Measurements from ENCODE around the gene FGFR1OP2.

FGFR1OP2 gene

GRCh38 chr12:26995706-26996105 lies 57.4 kb downstream of the FGFR1OP2 start:
- Histone ChIP-seq H3K9me3 (ENCODE audit: control insufficient read depth in 2 of 2, low read length in 2 of 2) (no peaks in the 10 kb centered on the region), H3K4me3 (ENCODE audit: low read length in 2 of 2) (no peak overlapping the region), H3K27ac (ENCODE audit: low read depth in 2 of 2, low read length in 2 of 2) (no peak overlapping the region), H3K4me1 (ENCODE audit: control insufficient read depth in 2 of 2, insufficient read depth in 2 of 2, low read length in 2 of 2) (no peaks in the 10 kb centered on the region), H3K27me3 (ENCODE audit: control insufficient read depth in 2 of 2, insufficient read depth in 2 of 2, low read length in 2 of 2) (no peaks in the 10 kb centered on the region), H3K9ac (ENCODE audit: low read depth in 1 of 2, low read length in 2 of 2) (no peak overlapping the region), H3K36me3 (ENCODE audit: control insufficient read depth in 2 of 2, insufficient read depth in 2 of 2, low read length in 2 of 2) (peaks cover 23 to 32% of the 10 kb centered on the region in 2 donors)

DNA sequence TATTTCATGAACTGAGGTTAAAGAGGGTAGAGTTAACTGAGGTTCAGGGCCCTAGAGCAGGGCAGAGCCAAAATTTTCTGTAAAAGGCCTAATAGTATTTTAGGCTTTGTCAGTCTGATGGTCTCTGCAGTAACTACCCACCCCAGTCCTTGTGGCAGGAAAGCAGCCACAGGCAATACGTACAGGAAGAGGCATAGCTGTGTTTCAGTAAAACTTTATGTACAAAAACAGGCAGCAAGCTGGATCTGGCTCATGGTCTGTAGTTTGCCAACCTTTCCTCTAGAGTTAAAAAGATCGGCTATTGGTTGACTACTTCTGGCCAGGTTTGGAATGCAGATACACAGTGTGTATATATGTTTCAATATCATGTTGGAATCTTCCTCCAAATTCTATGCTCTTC lies 58.7 kb downstream of the FGFR1OP2 start:
- Histone ChIP-seq H3K9me3 (ENCODE audit: control insufficient read depth in 2 of 2, low read length in 2 of 2) (no peaks in the 10 kb centered on the region), H3K27ac (ENCODE audit: low read depth in 2 of 2, low read length in 2 of 2) (no peak overlapping the region), H3K27me3 (ENCODE audit: control insufficient read depth in 2 of 2, insufficient read depth in 2 of 2, low read length in 2 of 2) (no peaks in the 10 kb centered on the region), H3K36me3 (ENCODE audit: control insufficient read depth in 2 of 2, insufficient read depth in 2 of 2, low read length in 2 of 2) (peaks cover 23 to 32% of the 10 kb centered on the region in 2 donors), H3K4me1 (ENCODE audit: control insufficient read depth in 2 of 2, insufficient read depth in 2 of 2, low read length in 2 of 2) (no peaks in the 10 kb centered on the region), H3K4me3 (ENCODE audit: low read length in 2 of 2) (no peak overlapping the region), H3K9ac (ENCODE audit: low read depth in 1 of 2, low read length in 2 of 2) (no peak overlapping the region)

- Histone ChIP-seq H3K9ac (ENCODE audit: low read depth in 1 of 2, low read length in 2 of 2) (no peak overlapping the region), H3K9me3 (ENCODE audit: control insufficient read depth in 2 of 2, low read length in 2 of 2) (no peaks in the 10 kb centered on the region), H3K36me3 (ENCODE audit: control insufficient read depth in 2 of 2, insufficient read depth in 2 of 2, low read length in 2 of 2) (peaks cover 8 to 12% of the 10 kb centered on the region in 2 donors), H3K27me3 (ENCODE audit: control insufficient read depth in 2 of 2, insufficient read depth in 2 of 2, low read length in 2 of 2) (no peaks in the 10 kb centered on the region), H3K4me1 (ENCODE audit: control insufficient read depth in 2 of 2, insufficient read depth in 2 of 2, low read length in 2 of 2) (no peaks in the 10 kb centered on the region), H3K27ac (ENCODE audit: low read depth in 2 of 2, low read length in 2 of 2) (no peak overlapping the region), H3K4me3 (ENCODE audit: low read length in 2 of 2) (no peak overlapping the region)
Measured at GRCh38 chr12:27000961-27001360, 62.7 kb downstream of the FGFR1OP2 start.

DNA sequence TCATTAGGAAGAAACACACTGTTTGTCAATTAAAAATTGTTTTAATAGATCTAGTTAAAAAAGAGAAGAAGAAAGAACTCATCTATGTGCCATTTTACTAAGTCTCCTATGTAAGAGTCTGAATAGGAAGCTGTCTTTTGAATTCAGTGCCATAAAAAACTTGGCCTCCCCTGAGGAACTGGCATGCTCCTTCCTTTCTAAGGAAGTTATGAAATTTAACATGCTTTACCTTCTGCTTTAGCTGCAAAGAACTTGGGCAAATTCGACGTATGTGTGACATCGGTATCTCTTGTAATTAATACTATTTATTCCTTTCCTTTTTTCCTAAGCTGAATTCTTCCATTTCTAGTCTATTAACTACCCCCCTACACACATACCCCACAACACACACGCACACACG lies 63.4 kb downstream of the FGFR1OP2 start:
- H3K9me3 ChIP-seq (ENCODE audit: control insufficient read depth in 2 of 2, low read length in 2 of 2) = no peaks in the 10 kb centered on the region
- H3K4me3 ChIP-seq (ENCODE audit: low read length in 2 of 2) = no peak overlapping the region
- no peak overlapping the region for H3K27ac ChIP-seq (ENCODE audit: low read depth in 2 of 2, low read length in 2 of 2)
- no peaks in the 10 kb centered on the region for H3K27me3 ChIP-seq (ENCODE audit: control insufficient read depth in 2 of 2, insufficient read depth in 2 of 2, low read length in 2 of 2)
- peaks cover 6 to 8% of the 10 kb centered on the region in 2 donors for H3K36me3 ChIP-seq (ENCODE audit: control insufficient read depth in 2 of 2, insufficient read depth in 2 of 2, low read length in 2 of 2)
- no peaks in the 10 kb centered on the region for H3K4me1 ChIP-seq (ENCODE audit: control insufficient read depth in 2 of 2, insufficient read depth in 2 of 2, low read length in 2 of 2)
- no peak overlapping the region for H3K9ac ChIP-seq (ENCODE audit: low read depth in 1 of 2, low read length in 2 of 2)

DNA sequence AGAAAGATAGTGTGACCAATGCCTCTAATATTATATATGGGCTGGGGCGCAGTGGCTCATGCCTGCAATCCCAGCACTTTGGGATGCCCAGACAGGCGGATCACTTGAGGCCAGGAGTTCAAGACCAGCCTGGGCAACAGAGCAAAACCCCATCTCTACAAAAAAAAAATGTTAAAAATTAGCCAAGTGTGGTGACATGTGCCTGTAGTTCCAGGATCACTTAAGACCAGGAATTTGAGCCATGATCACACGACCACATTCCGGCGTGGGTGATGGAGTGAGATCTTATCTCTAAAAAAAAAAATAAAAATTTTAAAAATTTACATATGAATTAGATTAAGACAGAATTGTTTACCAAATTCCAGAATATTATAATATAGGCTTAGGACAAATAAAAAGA lies 63.9 kb downstream of the FGFR1OP2 start:
- H3K36me3 ChIP-seq (ENCODE audit: control insufficient read depth in 2 of 2, insufficient read depth in 2 of 2, low read length in 2 of 2) = peaks cover 6 to 8% of the 10 kb centered on the region in 2 donors
- H3K27me3 ChIP-seq (ENCODE audit: control insufficient read depth in 2 of 2, insufficient read depth in 2 of 2, low read length in 2 of 2) = no peaks in the 10 kb centered on the region
- H3K4me1 ChIP-seq (ENCODE audit: control insufficient read depth in 2 of 2, insufficient read depth in 2 of 2, low read length in 2 of 2) = no peaks in the 10 kb centered on the region
- no peak overlapping the region for H3K27ac ChIP-seq (ENCODE audit: low read depth in 2 of 2, low read length in 2 of 2)
- H3K9ac ChIP-seq (ENCODE audit: low read depth in 1 of 2, low read length in 2 of 2) = no peak overlapping the region
- H3K9me3 ChIP-seq (ENCODE audit: control insufficient read depth in 2 of 2, low read length in 2 of 2) = no peaks in the 10 kb centered on the region
- no peak overlapping the region for H3K4me3 ChIP-seq (ENCODE audit: low read length in 2 of 2)

GRCh38 chr12:27003421-27004381 lies 65.4 kb downstream of the FGFR1OP2 start:
- H3K36me3 ChIP-seq (ENCODE audit: control insufficient read depth in 2 of 2, insufficient read depth in 2 of 2, low read length in 2 of 2) = peaks cover 2 to 6% of the 10 kb centered on the region in 2 donors
- H3K27me3 ChIP-seq (ENCODE audit: control insufficient read depth in 2 of 2, insufficient read depth in 2 of 2, low read length in 2 of 2) = no peaks in the 10 kb centered on the region
- no peak overlapping the region for H3K4me3 ChIP-seq (ENCODE audit: low read length in 2 of 2)
- H3K9me3 ChIP-seq (ENCODE audit: control insufficient read depth in 2 of 2, low read length in 2 of 2) = no peaks in the 10 kb centered on the region
- no peaks in the 10 kb centered on the region for H3K4me1 ChIP-seq (ENCODE audit: control insufficient read depth in 2 of 2, insufficient read depth in 2 of 2, low read length in 2 of 2)
- H3K27ac ChIP-seq (ENCODE audit: low read depth in 2 of 2, low read length in 2 of 2) = no peak overlapping the region
- H3K9ac ChIP-seq (ENCODE audit: low read depth in 1 of 2, low read length in 2 of 2) = no peak overlapping the region

DNA sequence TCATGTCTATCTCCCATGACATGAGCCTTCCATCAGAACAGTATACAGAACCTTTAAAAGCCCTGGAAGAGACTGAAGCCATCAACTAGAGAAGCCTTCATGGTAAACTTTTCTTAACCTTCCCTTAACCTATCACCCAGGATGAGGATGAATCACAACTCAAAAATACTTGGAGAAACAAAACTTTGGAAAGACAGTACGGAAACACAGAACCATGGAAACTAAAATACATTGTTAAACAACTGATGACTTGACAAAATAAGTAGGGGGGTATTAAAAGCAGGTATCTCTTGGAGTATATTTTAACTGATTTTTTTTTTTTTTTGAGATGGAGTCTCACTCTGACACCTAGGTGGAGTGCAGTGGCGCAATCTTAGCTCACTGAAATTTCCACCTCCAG lies 67.2 kb downstream of the FGFR1OP2 start:
- no peaks in the 10 kb centered on the region for H3K27me3 ChIP-seq (ENCODE audit: control insufficient read depth in 2 of 2, insufficient read depth in 2 of 2, low read length in 2 of 2)
- no peak overlapping the region for H3K27ac ChIP-seq (ENCODE audit: low read depth in 2 of 2, low read length in 2 of 2)
- H3K9me3 ChIP-seq (ENCODE audit: control insufficient read depth in 2 of 2, low read length in 2 of 2) = no peaks in the 10 kb centered on the region
- H3K4me3 ChIP-seq (ENCODE audit: low read length in 2 of 2) = no peak overlapping the region
- no peak overlapping the region for H3K9ac ChIP-seq (ENCODE audit: low read depth in 1 of 2, low read length in 2 of 2)
- no peaks in the 10 kb centered on the region for H3K36me3 ChIP-seq (ENCODE audit: control insufficient read depth in 2 of 2, insufficient read depth in 2 of 2, low read length in 2 of 2)
- no peaks in the 10 kb centered on the region for H3K4me1 ChIP-seq (ENCODE audit: control insufficient read depth in 2 of 2, insufficient read depth in 2 of 2, low read length in 2 of 2)

- Histone ChIP-seq H3K9ac (ENCODE audit: low read depth in 1 of 2, low read length in 2 of 2) (no peak overlapping the region), H3K4me1 (ENCODE audit: control insufficient read depth in 2 of 2, insufficient read depth in 2 of 2, low read length in 2 of 2) (no peaks in the 10 kb centered on the region), H3K27ac (ENCODE audit: low read depth in 2 of 2, low read length in 2 of 2) (no peak overlapping the region), H3K9me3 (ENCODE audit: control insufficient read depth in 2 of 2, low read length in 2 of 2) (no peaks in the 10 kb centered on the region), H3K4me3 (ENCODE audit: low read length in 2 of 2) (no peak overlapping the region), H3K36me3 (ENCODE audit: control insufficient read depth in 2 of 2, insufficient read depth in 2 of 2, low read length in 2 of 2) (no peaks in the 10 kb centered on the region), H3K27me3 (ENCODE audit: control insufficient read depth in 2 of 2, insufficient read depth in 2 of 2, low read length in 2 of 2) (no peaks in the 10 kb centered on the region)
Measured at GRCh38 chr12:27006797-27007467, 68.7 kb downstream of the FGFR1OP2 start.

DNA sequence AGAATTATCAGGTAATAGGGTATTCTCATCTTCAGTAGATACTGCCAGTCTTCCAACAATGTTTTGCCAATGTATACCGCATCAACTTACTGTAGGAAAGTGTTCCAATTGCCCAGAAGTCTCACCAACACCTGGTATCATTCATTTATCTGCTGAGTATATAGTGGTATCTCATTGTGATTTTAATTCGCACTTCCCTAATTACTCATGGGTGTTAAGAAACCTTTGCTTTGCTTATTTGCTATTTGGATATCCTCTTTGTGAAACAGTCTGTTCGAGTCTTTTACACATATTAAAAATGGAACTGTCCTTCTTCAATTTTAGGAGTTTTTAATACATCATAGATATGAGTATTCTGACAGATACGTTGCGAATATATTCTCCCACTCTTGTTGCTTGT lies 69.8 kb downstream of the FGFR1OP2 start:
- Histone ChIP-seq H3K36me3 (ENCODE audit: control insufficient read depth in 2 of 2, insufficient read depth in 2 of 2, low read length in 2 of 2) (no peaks in the 10 kb centered on the region), H3K9ac (ENCODE audit: low read depth in 1 of 2, low read length in 2 of 2) (no peak overlapping the region), H3K4me3 (ENCODE audit: low read length in 2 of 2) (no peak overlapping the region), H3K27me3 (ENCODE audit: control insufficient read depth in 2 of 2, insufficient read depth in 2 of 2, low read length in 2 of 2) (no peaks in the 10 kb centered on the region), H3K4me1 (ENCODE audit: control insufficient read depth in 2 of 2, insufficient read depth in 2 of 2, low read length in 2 of 2) (peaks cover 2 to 4% of the 10 kb centered on the region in 2 donors), H3K27ac (ENCODE audit: low read depth in 2 of 2, low read length in 2 of 2) (no peak overlapping the region), H3K9me3 (ENCODE audit: control insufficient read depth in 2 of 2, low read length in 2 of 2) (no peaks in the 10 kb centered on the region)

GRCh38 chr12:27009881-27010301 lies 71.6 kb downstream of the FGFR1OP2 start:
- Histone ChIP-seq H3K27ac (ENCODE audit: low read depth in 2 of 2, low read length in 2 of 2) (no peak overlapping the region), H3K9me3 (ENCODE audit: control insufficient read depth in 2 of 2, low read length in 2 of 2) (no peaks in the 10 kb centered on the region), H3K4me1 (ENCODE audit: control insufficient read depth in 2 of 2, insufficient read depth in 2 of 2, low read length in 2 of 2) (peaks cover 11% of the 10 kb centered on the region in 2 donors), H3K9ac (ENCODE audit: low read depth in 1 of 2, low read length in 2 of 2) (no peak overlapping the region), H3K36me3 (ENCODE audit: control insufficient read depth in 2 of 2, insufficient read depth in 2 of 2, low read length in 2 of 2) (no peaks in the 10 kb centered on the region), H3K4me3 (ENCODE audit: low read length in 2 of 2) (no peak overlapping the region), H3K27me3 (ENCODE audit: control insufficient read depth in 2 of 2, insufficient read depth in 2 of 2, low read length in 2 of 2) (no peaks in the 10 kb centered on the region)

Data from mucosa of rectum (tissue), 2 donors.